ENCODE data around the gene UEVLD.
A peak's percentile ranks its signal among the peaks of the same experiment; 100 is the strongest.
"Not testable (repeated sequence)": the region's sequence is repeated elsewhere in the genome, so short reads cannot be mapped to it uniquely, and the experiment has no call there.

UEVLD gene

DNA sequence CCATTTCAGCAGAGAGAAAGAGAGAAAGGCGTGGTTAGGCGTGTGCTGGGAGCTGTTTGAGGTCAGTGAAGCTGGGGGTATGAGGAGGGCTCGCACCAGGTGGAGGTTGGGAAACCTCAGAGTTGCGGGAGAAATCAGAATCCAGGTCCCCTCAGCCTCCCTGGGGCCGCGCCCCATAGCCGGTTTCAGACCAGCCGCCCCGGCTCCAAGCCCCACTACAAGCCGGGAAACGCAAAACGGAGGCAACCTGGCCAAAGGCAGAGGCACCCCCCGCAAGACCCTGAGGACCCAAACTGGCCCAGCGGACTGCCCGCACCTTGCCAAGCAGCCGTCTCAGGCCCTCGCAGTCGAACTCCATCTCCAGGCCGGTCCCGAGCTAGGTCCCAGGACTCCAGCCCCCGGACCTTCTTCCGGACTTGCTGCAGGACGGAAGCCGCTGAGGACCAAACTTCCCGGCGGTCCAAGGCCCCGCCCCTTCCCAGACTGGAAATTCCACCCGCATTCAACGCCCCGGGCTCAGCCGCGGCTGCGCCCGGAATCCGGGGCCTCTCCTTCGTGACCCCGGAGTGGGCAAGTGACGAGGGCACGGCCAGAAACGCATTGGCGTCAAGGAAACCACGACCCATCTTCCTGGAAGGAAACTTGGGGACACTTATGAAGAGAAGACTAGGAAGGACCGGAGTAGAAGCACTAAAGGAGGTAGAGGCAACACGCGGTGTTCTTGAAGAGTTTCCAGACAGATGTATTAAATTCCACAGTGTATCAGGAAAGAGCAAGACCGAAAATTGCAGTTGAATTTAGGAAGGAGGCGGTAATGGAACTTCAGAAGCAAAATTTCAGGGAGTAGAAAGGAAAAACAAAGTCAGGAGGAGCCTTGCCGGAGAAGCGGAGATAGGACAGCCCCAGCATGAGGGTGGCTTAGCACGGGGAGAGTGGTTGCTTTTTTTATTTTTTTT, at the start of gene UEVLD:
UEVLD (minus strand) TSS at position 438 of the 956 bp plus-strand sequence; CDS start at position 358, 80 bp downstream.
- DNase-seq (ENCODE audit: low read depth in 2 of 2), result peak; percentile 59 to 73

DNA sequence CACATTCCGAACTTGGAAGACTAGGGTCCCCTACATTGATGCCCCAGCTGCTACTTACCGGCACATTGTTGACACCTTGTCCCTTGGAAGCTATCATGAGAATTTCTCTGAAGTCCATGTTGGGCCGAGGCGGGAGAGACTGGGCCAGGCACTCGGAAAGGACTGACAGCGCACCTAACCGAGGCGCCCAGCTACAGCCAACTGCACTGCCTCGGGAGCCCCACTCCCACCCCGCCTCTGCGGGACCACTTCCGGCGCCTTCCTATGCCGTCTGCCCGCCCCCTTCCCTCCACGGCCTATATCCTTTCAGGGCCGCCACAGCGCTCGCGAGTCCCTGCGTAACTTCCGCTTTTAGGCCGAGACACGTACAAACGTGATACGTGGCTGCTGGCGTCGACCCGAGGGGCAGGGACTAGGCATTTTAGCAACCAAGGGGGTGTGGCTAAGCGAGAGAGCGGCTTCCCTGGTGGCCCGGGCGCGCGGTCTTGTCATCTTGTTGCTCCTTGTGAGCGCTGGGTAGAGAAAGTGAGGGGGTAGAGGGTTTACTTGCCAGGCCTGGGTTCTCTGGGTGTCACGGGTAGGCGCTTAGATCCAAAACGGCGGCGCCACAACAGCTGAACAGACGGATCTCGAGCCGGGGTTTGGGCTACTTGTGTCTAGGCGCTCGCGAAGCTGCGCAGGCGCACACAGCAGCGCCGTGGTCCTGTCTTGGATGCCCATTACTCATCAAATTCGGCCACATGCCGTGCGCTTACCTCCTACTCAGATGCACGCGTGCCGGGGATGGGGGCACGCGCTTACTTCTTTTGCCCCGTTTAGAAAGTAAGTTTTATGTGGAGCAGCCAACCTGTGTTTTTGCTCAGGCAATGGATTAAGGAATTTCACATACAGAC, 45.9 kb upstream of the UEVLD start, which contains the start of gene SPTY2D1:
SPTY2D1 (minus strand) TSS at position 203 of the 893 bp plus-strand sequence; CDS start at position 118, 85 bp downstream.
- peak; percentile 92 to 96 for DNase-seq (ENCODE audit: low read depth in 2 of 2)

DNA sequence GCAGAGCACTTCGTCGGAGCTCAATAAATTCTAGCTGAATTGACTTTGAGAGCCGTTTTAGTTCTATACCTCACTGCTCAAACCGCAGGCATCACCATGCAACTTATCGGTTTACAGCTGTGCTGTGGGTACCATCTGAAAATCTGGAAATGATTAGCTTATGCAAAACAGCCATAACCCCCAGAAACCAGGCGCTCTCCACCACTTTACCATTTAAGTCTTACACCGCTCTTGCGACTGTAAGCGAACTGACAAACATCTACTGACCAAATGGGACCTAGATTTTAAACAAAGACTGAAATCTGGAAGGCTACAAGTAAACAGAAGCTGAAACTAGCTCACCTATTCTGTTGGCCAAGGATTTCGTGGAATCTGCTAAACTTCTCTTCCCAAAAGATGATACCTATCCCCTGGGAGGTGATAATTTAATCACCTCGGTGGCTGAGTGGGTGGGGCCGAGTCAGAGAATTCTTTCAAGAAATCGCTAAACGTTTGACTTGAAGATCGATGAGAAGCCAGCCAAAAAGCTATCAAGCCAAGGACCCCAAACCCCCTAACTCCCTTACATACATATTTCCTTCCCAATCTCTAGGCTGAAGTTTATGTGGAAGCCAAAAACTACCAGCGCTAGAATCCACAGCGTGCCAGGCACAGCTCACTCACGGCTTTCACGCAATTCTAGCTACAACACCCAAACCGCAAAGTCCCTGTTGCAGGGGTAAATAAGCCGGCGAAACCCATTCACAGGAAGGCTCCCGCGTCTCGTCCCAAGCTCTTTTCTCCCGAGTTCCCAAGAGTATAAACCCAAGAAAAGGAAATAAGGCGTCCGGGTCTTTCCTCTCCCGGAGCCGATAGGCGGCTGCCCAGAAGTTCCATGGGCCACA, 45.0 kb upstream of the UEVLD start:
- peak in 1 of 2 donors; percentile 27 for DNase-seq (ENCODE audit: low read depth in 2 of 2)

DNA sequence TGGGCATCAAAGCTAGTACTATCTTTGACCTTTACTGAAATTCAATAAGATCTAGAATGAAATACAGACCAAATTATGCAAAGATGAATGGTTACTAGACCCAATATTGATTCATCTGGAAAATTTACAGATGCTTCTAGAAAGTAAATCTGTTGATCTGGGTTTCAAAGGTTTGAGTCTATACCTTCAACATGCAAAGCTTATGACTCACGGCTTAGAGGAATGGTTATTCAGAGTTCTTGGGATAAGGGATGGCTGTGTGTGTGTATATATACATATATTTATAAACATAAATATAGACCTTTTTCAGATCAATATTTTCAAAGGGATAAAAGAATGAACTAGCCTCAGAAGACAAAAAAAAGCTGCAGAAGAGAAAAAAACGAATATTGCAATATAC, 44.3 kb upstream of the UEVLD start:
- DNase-seq (ENCODE audit: low read depth in 2 of 2), result no peak

DNA sequence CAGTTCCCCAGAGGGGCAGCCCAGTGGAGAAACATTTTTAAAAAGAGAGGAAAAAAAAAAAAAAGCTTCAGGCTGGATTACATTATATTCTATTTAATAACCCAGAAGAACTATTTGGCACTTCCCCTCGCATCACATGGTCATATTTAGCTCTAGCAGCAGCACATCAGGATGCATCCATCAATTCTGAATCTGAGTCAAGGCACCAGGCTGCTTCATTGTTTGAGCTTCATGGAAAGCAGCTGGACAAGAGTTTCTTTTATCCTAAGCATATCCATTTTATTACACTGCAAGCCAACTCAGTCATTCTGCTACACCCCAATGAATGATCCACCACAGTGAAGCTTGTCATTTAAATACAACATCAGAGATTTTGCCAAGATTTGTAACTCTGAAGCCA, 35.6 kb upstream of the UEVLD start:
- DNase-seq (ENCODE audit: low read depth in 2 of 2), result no peak

DNA sequence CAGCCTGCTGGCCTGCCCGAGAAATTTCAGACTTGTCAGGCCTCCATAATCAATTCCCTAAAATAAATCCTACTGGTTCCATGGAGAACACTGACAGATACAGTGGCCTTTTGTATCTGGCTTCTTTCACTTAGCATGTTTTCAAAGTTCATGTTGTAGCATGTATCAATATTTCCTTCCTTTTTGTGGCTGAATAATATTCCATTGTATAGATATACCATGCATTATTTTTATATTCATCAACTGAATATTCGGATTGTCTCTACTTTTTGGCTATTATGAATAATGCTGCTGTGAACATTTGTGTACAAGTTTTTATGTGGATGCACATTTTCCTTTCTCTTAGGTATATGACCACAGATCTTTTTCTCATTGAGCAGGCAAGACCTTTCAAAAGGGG, 35.2 kb upstream of the UEVLD start:
- no peak for DNase-seq (ENCODE audit: low read depth in 2 of 2)

DNA sequence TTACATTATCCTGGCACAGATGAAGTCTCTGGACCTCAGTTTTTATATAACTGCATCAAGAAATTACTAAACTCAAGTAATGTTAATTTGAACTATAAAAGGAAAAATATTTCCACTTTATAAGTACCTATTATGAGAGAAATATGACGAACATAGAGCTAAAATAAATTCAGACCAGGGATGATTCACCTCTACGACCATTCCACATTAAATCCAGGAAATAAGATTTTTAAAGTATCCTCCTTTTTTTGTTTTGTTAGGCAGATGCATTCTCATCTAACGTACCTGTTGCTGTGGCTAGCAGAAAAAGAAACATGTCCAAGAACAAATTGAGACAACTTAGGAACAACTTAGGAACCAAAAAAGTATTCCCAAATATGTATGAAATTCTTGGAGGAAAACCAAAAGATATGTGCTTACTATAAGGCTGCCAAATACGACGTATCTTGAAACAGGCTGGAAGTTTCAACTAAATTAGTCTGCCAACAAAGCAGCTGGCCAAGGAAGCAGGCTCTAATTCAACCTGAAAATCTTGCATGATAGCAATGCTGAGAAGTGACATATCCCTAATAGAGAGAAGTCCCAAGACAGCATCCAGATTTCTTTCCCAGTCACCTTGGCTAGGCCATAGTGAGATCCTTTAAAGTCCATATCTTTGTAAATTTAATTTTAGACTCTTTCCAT, 29.9 kb upstream of the UEVLD start:
- no peak for DNase-seq (ENCODE audit: low read depth in 2 of 2)

DNA sequence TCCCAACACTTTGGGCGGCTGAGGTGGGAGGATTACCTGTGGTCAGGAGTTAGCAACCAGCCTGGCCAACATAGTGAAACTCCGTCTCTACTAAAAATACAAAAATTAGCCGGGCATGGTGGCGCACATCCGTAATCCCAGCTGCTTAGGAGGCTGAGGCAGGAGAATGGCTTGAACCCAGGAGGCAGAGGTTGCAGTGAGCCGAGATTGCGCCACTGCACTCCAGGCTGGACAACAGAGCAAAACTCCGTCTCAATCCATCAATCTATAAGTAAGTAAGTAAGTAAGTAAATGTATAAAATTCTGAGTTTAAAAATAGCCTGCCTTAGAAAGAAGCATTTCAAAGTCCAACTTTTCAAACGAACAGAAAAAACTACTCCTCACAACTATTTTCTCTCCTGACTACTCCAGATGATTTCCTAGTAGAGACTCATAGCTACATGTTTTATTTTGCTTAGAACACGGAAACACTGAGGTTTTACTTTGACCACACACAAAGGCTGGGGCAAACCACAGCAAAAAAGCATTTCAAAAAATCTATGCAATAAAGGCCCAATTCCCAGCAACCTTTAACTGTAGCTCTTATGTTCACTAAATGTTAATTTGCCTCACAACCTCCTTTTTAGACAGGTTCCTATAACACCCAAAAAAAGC, 29.3 kb upstream of the UEVLD start:
- DNase-seq (ENCODE audit: low read depth in 2 of 2), result peak in 1 of 2 donors; percentile 4

DNA sequence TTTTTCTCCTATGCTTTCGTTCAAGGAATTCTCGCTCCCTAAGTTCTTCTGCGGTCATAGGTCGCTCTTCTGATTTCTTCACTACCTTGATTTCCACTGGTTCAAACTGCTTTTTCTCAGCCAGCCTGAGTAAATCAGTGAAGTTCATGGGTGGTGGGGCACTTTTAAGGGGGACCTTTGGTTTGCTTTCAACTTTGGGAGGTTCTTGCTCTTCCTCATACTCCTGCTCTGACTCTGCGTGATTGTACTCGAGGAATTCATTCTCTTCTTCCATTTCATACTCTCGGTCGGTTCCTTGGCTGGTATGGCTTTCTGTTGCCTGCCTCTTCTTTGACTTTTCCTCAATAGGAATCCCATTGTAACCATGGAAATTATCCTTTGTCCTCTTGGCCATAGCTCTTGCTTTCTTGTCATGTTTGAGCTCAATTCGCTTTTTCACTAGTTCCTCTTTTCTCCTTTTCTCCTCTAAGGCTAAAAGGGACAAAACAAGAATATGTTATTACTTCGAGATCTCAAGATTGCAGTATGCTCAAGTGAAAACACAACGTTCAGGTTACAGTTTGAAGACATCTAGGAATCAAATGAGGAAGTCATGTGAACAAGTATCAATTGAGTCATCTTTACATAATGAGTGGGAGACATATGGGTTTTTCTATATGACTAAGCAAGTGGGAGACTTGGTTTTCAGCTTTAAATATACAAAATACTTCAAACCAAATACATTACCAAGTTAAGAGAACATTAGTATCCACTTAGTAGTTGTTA, 27.3 kb upstream of the UEVLD start:
- no peak for DNase-seq (ENCODE audit: low read depth in 2 of 2)

DNA sequence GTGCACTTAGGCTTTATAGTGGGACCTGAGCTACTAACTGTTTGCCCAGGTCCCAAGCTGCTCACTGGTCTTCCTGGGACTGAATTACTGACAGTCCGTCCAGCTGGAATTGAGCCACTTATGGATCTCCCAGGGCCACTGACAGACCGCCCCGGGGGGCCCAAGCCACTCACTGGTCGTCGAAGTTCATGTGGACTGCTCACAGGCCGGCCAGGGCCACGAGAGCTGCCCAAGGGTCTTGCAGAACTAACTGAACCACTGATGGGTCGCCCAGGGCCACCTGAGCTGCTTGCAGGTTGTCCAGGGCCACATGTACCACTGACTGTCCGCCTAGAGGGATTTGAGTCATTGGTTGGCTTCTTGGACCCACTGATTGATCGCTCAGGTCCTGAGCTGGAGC, 26.1 kb upstream of the UEVLD start:
- DNase-seq (ENCODE audit: low read depth in 2 of 2), result no peak

DNA sequence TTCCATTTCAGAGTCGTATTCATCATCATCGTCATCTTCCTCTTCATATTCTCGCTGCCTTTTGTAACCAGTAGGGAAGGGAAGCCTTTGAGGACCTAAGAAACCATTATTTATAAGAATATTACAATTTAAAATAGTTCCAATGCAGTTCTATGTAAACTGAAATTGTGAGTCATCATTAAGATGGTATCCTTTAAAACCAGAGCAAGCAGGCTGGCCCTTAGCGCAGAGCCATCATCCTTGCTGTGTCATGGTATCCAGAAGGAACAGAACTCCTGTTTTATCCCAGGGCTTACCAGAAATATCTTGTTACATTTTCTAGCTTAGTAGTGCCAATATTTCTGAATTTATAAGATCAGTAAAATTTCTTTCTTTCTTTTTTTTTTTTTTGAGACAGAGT, 23.9 kb upstream of the UEVLD start:
- DNase-seq (ENCODE audit: low read depth in 2 of 2), result no peak

DNA sequence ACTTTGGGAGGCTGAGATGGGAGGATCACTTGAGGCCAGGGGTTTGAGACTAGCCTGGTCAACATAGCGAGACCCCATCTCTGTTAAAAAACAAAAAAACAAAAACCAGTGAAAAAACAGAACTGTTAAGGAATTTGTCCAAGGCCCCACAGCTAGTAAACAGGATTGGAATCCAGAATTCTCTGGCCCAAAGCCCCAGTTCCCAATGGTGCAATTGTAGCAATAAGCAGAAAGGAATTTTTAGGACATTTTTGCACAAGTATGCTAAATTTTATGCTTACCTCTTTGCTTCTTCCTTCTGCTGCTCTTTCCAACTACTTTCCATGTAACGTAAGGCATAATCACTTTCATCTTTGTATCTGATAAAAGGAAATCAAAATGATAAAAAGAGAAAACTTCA, 22.7 kb upstream of the UEVLD start:
- DNase-seq (ENCODE audit: low read depth in 2 of 2), result no peak

DNA sequence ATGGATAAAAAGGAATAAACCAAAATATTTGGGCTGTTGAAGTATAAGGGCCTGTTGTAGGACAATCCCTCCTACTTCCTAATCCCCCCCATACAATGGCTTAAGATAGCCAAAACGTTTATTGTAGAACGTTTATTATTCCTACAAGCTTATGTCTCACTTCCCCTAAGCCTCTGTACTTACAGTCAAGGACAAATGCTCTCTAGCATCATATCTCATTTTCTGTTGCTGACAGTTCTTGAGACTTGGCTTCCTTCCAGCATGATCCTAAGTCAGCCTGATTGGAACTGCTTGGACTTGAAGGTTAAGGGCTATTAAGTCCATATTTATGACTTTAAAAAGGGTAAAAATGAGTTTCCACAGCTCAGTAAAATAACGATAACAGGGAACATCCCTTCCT, 19.8 kb upstream of the UEVLD start:
- DNase-seq (ENCODE audit: low read depth in 2 of 2), result no peak

DNA sequence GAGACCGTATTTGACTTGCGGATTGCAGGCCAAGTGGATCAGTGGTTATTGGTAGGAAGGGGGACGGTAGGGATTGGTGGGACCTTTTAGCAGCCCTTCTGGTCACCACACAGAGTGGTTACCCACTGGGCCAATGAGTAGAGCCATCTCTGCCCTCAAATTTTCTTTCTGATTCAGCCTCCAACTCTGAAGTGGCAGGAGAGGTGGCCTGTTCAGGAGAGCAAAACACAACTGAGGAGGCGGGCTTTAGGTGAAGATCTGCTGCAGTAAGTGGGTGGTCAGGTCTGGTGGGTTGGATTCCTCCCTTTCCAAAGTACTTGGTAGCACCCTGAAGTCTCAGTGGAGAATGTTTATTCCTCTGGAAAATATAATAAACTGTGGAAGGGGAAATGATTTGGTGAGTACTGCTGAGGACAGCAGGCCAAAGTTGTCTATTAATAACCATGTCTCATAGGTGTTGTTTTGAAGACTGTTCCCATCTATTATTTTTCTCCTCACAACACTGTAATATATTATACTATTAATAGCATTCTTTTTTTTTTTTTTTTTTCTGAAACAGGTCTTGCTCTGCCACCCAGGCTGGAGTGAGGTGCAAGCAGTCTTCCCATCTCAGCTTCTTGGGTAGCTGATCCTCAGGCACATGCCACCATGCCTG, 12.5 kb upstream of the UEVLD start:
- DNase-seq (ENCODE audit: low read depth in 2 of 2), result no peak

DNA sequence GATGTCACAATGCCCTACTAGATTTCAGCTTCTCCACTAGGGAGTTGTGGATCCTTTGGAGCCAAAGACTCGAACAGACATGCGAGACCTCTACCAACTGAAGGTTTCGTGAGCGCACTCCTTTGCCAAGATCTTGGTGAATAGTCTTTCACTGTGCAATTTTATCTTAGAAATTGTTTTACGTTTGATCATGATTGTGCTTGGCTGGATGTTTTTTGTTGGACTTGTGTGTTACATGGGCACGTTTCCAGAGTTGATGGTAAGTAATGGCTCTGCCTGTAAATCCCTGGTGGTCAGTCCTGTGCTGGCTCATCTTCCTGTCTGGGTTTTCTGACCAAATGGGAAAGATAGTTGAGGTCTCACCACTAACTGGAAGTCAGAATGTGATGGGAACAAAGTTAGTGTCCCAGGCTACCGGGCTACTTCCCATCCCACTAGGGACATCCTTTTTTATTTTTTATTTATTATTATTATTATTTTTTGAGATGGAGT, 11.3 kb upstream of the UEVLD start, which contains the start of gene MISFA:
MISFA (plus strand) TSS at position 51 of the 492 bp plus-strand sequence; CDS start at position 191, 140 bp downstream.
- no peak for DNase-seq (ENCODE audit: low read depth in 2 of 2)

DNA sequence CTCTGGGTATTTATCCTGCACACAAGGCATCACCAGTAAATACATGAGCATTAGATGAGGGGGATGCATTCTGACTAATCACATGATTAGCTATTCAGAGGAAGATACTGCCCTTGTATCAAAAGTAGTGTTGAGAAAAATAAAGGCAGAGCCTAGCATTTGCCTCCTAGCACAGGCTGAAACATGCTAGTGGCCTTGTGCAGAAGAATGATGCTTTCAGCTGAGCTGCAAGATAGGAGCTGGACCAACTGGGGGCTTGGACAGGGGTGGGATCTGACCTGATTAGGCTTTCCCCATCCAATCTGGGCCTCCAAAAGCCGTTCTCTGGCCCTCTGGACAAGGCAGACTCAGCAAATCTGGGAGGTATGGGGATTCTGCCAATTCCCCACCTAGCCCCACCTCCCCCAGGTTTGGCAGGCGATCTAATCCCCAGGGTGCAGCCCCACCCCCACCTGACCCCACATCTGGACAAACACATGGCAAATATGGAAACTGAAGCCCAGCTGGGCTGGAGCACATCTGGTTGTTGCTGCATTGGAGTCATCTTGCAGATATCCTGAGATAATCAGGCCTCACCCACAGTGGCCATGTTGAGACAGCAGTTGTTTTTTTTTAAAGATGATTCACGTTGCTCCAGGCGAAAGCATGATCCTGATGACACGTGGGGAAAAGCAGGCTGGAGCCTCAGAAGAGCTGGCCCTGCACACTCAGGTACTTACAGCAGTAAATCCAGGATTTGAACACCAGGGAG, 6.6 kb upstream of the UEVLD start:
- no peak for DNase-seq (ENCODE audit: low read depth in 2 of 2)

DNA sequence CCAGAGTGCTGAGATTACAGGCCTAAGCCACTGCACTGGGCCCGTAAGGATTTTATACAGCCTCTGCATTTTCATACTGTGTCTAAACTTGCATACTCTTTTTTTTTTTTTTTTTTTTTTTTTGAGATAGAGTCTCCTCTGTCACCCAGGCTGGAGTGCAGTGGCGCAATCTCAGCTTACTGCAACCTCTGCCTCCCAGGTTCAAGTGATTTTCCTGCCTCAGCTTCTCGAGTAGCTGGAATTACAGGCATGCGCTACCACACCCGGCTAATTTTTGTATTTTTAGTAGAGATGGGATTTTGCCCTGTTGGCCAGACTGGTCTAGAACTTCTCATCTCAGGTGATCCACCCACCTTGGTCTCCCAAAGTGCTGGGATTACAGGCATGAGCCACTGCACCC, 5.6 kb upstream of the UEVLD start:
- not testable (repeated sequence) for DNase-seq (ENCODE audit: low read depth in 2 of 2)

DNA sequence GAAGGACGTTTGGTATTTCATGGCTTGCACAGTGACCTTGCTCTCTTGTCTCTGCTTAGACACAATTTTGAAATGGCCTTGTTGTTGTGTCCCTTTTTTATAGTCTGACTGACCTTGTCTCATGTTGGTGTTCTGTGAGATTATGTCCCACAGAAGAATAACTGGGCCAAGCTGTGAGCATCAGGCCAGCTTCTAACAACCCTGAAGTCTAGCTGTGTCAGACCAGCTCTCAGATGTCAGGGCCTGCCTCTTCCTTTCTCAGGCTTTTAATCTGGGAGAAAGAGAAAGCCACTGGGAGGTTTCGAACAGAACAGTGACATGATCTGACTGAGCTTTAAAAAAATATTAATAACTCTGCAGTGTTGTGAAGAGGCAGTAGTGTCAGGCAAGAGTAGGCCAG, 2.0 kb upstream of the UEVLD start:
- no peak for DNase-seq (ENCODE audit: low read depth in 2 of 2)

Measured in stimulated activated CD4-positive, alpha-beta T cell treated with anti-CD3 and anti-CD28 coated beads, Interleukin-4, amount 100 ng/mL, for 48 hours (primary cell).